IMR-90 (cell line): Measurements from ENCODE around the gene TENM4. TPM values are rescaled to one million over a fixed set of nuclear protein-coding genes. Genes with fewer than 3 reads are reported as not detected.

ENCODE experiments used
- ATAC-seq: fragments of 200-7000 bp; cut with Tn5 transposase; 2 replicates; pipeline ENCODE4 v1.9.1; 2020; ENCODE audit warnings: low read depth, mild to moderate bottlenecking, moderate library complexity
- BruUV-seq: library from RNA; stranded (reverse); fragments of 400-500 nt; replicated peaks from 2 replicates; lab custom pipeline; 2021; lab: Mats Ljungman, UMichigan
- CTCF ChIA-PET: fragments of 300-600 bp; formaldehyde crosslinking; extraction: SDS; loops from one replicate; lab custom pipeline; 2021; ENCODE audit warnings: antibody characterized with exemption; lab: Yijun Ruan, JAX
- POLR2A ChIA-PET: fragments of 300-600 bp; sonication (Branson Sonifier 250); formaldehyde crosslinking; loops from one replicate; lab custom pipeline; 2022; ENCODE audit warnings: antibody characterized with exemption; ENCODE audit not compliant: unreplicated experiment; lab: Charles Lee
- DNase-seq: peaks from one replicate; pipeline ENCODE4 v3.0.0; 2013
- H2AFZ ChIP-seq: replicated peaks from 2 replicates; pipeline ENCODE3; 2013; ENCODE audit warnings: low read length, mild to moderate bottlenecking; ENCODE audit not compliant: poor library complexity
- H2AK5ac ChIP-seq: 2 replicates; pipeline ENCODE4 v1.6.1; 2013; ENCODE audit warnings: low read depth, low read length, inconsistent platforms
- H2AK9ac ChIP-seq: replicated peaks from 2 replicates; pipeline ENCODE3; 2013; ENCODE audit warnings: mild to moderate bottlenecking, low read depth, low read length, moderate library complexity; ENCODE audit not compliant: poor library complexity
- H2BK120ac ChIP-seq: 2 replicates; pipeline ENCODE4 v1.6.1; 2013; ENCODE audit warnings: low read depth, low read length, inconsistent platforms
- H2BK15ac ChIP-seq: 3 replicates; pipeline ENCODE4 v1.6.1; 2013; ENCODE audit warnings: low read depth, low read length, inconsistent platforms
- H2BK20ac ChIP-seq: 2 replicates; pipeline ENCODE4 v1.6.1; 2013; ENCODE audit warnings: low read depth, mild to moderate bottlenecking, inconsistent platforms, low read length, moderate library complexity
- H2BK5ac ChIP-seq: 2 replicates; pipeline ENCODE4 v1.6.1; 2013; ENCODE audit warnings: mild to moderate bottlenecking, low read depth, low read length, inconsistent platforms; ENCODE audit not compliant: poor library complexity, severe bottlenecking
- H3K14ac ChIP-seq: replicated peaks from 2 replicates; pipeline ENCODE4 v1.6.1; 2013; ENCODE audit warnings: low read depth, low read length, inconsistent platforms
- H3K18ac ChIP-seq: 2 replicates; pipeline ENCODE4 v1.6.1; 2013; ENCODE audit warnings: low read depth, low read length, control low read depth
- H3K23ac ChIP-seq: 2 replicates; pipeline ENCODE4 v1.6.1; 2013; ENCODE audit warnings: low read depth, low read length, inconsistent platforms
- H3K27ac ChIP-seq: 2 replicates; pipeline ENCODE4 v1.5.1; 2013; ENCODE audit warnings: mild to moderate bottlenecking, control low read depth, low read length; ENCODE audit not compliant: insufficient read depth
- H3K27me3 ChIP-seq: 2 replicates; pipeline ENCODE4 v1.6.1; 2013; ENCODE audit warnings: low read length; ENCODE audit not compliant: control insufficient read depth, insufficient read depth
- H3K36me3 ChIP-seq: 2 replicates; pipeline ENCODE4 v1.6.1; 2013; ENCODE audit warnings: low read length, mixed read lengths; ENCODE audit not compliant: control insufficient read depth, insufficient read depth
- H3K4ac ChIP-seq: 2 replicates; pipeline ENCODE4 v1.6.1; 2013; ENCODE audit warnings: low read depth, low read length, inconsistent platforms
- H3K4me1 ChIP-seq: 2 replicates; pipeline ENCODE4 v1.6.1; 2013; ENCODE audit warnings: low read length, mixed read lengths; ENCODE audit not compliant: control insufficient read depth, insufficient read depth
- H3K4me2 ChIP-seq: 2 replicates; pipeline ENCODE4 v1.6.1; 2013; ENCODE audit warnings: low read depth, mild to moderate bottlenecking, control low read depth, low read length, moderate library complexity
- H3K4me3 ChIP-seq: 2 replicates; pipeline ENCODE4 v1.5.1; 2013; ENCODE audit warnings: low read depth, mild to moderate bottlenecking, control low read depth, low read length, moderate library complexity; ENCODE audit not compliant: insufficient read depth
- H3K56ac ChIP-seq: 2 replicates; pipeline ENCODE4 v1.6.1; 2013; ENCODE audit warnings: low read length, inconsistent platforms; ENCODE audit not compliant: insufficient read depth; ENCODE audit errors: extremely low read depth
- H3K79me1 ChIP-seq, 2 experiments: 2 replicates each; pipeline ENCODE4 v1.6.1; 2013; ENCODE audit warnings: low read length in 2 of 2, inconsistent platforms in 1 of 2, low read depth in 1 of 2
- H3K9ac ChIP-seq: 2 replicates; pipeline ENCODE4 v1.6.1; 2013; ENCODE audit warnings: low read depth, low read length, control low read depth
- H3K9me1 ChIP-seq: 2 replicates; pipeline ENCODE4 v1.6.1; 2013; ENCODE audit warnings: low read length, inconsistent platforms; ENCODE audit not compliant: insufficient read depth
- H3K9me3 ChIP-seq: 2 replicates; pipeline ENCODE4 v1.6.1; 2013; ENCODE audit warnings: low read length; ENCODE audit not compliant: control insufficient read depth, insufficient read depth
- H4K20me1 ChIP-seq: 2 replicates; pipeline ENCODE4 v1.6.1; 2013; ENCODE audit warnings: low read length, inconsistent platforms; ENCODE audit not compliant: insufficient read depth
- H4K5ac ChIP-seq: 2 replicates; pipeline ENCODE4 v1.6.1; 2013; ENCODE audit warnings: mild to moderate bottlenecking, low read depth, low read length, control low read depth
- H4K8ac ChIP-seq, 2 experiments: 2 replicates each; pipeline ENCODE4 v1.6.1; 2013; ENCODE audit warnings: low read depth in 2 of 2, low read length in 2 of 2, control low read depth in 1 of 2, inconsistent platforms in 1 of 2
- H4K91ac ChIP-seq: 2 replicates; pipeline ENCODE4 v1.6.1; 2013; ENCODE audit warnings: low read depth, low read length, inconsistent platforms; ENCODE audit not compliant: insufficient read depth
- BHLHE40 ChIP-seq: fragments of 150-350 bp; IDR thresholded peaks from 2 replicates; pipeline ENCODE4 v1.6.1; 2016; ENCODE audit warnings: mild to moderate bottlenecking, low read depth, low read length
- CHD1 ChIP-seq: IDR thresholded peaks from 2 replicates; pipeline ENCODE4 v1.6.1; 2012; ENCODE audit warnings: low read depth, low read length, improper control_type of control experiment
- CTCF ChIP-seq: conservative IDR thresholded peaks from 2 replicates; pipeline ENCODE4 v1.5.1; 2012; ENCODE audit warnings: mild to moderate bottlenecking, low read depth, low read length, improper control_type of control experiment
- ELK1 ChIP-seq: fragments of 150-350 bp; IDR thresholded peaks from 2 replicates; pipeline ENCODE4 v1.6.1; 2016; ENCODE audit warnings: low read depth, mild to moderate bottlenecking, low read length, moderate library complexity, borderline replicate concordance
- FOS ChIP-seq: fragments of 150-350 bp; IDR thresholded peaks from 2 replicates; pipeline ENCODE4 v1.6.1; 2016; ENCODE audit warnings: low read depth, low read length
- MAFK ChIP-seq: IDR thresholded peaks from 2 replicates; pipeline ENCODE4 v1.6.1; 2012; ENCODE audit warnings: low read depth, low read length, improper control_type of control experiment
- MAZ ChIP-seq: IDR thresholded peaks from 2 replicates; pipeline ENCODE4 v1.6.1; 2012; ENCODE audit warnings: low read depth, mild to moderate bottlenecking, low read length, improper control_type of control experiment, moderate library complexity, borderline replicate concordance
- NFE2L2 ChIP-seq: fragments of 150-350 bp; IDR thresholded peaks from 2 replicates; pipeline ENCODE4 v1.6.1; 2016; ENCODE audit warnings: low read depth, mild to moderate bottlenecking, low read length
- POLR2A ChIP-seq: IDR thresholded peaks from 2 replicates; pipeline ENCODE4 v1.6.1; 2012; ENCODE audit warnings: mild to moderate bottlenecking, low read depth, low read length
- RAD21 ChIP-seq: IDR thresholded peaks from 2 replicates; pipeline ENCODE4 v1.6.1; 2012; ENCODE audit warnings: low read length, improper control_type of control experiment
- RCOR1 ChIP-seq: IDR thresholded peaks from 2 replicates; pipeline ENCODE4 v1.6.1; 2012; ENCODE audit warnings: mild to moderate bottlenecking, low read length, improper control_type of control experiment; ENCODE audit not compliant: insufficient replicate concordance
- RFX5 ChIP-seq: IDR thresholded peaks from 2 replicates; pipeline ENCODE4 v1.8.0; 2012; ENCODE audit warnings: low read depth, mild to moderate bottlenecking, low read length, moderate library complexity
- WGBS, 2 experiments: methylation state at CpG; one replicate each; pipeline versions ENCODE4 v1.1.5 to v1.1.7; 2013; ENCODE audit warnings: missing lambda C conversion rate in 2 of 2; ENCODE audit not compliant: insufficient read length in 1 of 2; ENCODE audit errors: extremely low coverage in 2 of 2; 5-methylcytosine and 5-hydroxymethylcytosine counted together
- dilution Hi-C: fragments of 300-500 bp; cut with HindIII; formaldehyde crosslinking; loops from one replicate; pipeline ENCODE4 v1.14.3; 2018; ENCODE audit warnings: low sequenced_read_pairs; ENCODE audit not compliant: unreplicated experiment
- in situ Hi-C: fragments of 300-500 bp; cut with MboI; formaldehyde crosslinking; loops from 3 replicates; pipeline ENCODE4 v1.14.3; 2019; ENCODE audit warnings: low sequenced_read_pairs, inconsistent platforms, mixed read lengths
- intact Hi-C: fragments of 100-400 bp; cut with micrococcal nuclease; formaldehyde crosslinking; loops from 2 replicates; pipeline ENCODE4 v1.10.0; 2022
- polyA plus RNA-seq, 3 experiments: library from polyadenylated mRNA; depleted of rRNA; stranded (reverse); fragments of >200 nt; gene quantifications; 2 replicates each; pipeline ENCODE4 v1.2.3, GENCODE V29; 2012; ENCODE audit warnings: low replicate concordance in 1 of 3
- total RNA-seq: library from RNA; depleted of rRNA; stranded (reverse); fragments of >200 nt; gene quantifications from 2 replicates; pipeline ENCODE4 v1.2.3, GENCODE V29; 2012
- TF ChIP-seq, protein P1 (sequence below): fragments of 150-350 bp; IDR thresholded peaks from 2 replicates; pipeline ENCODE4 v1.6.1; 2017; ENCODE audit warnings: mild to moderate bottlenecking, antibody characterized with exemption, low read length, low read depth

TENM4 gene
- total and polyA plus RNA-seq, 2 of the 4 experiments (the other 2 are of a cell fraction), result 7.4 to 9.0 TPM

GRCh38 chr11:79363256-79363655 lies 77.6 kb downstream of the TENM4 start:
- no peak overlapping the region for H3K14ac ChIP-seq
- dilution Hi-C loops, result no loop called here
- DNase-seq (no peak), ATAC-seq (no peak)
- no peak overlapping the region for H3K4me3 ChIP-seq
- in situ Hi-C loops, result no loop called here
- H4K91ac ChIP-seq, result no peak overlapping the region
- H3K9me1 ChIP-seq, result no peaks in the 10 kb centered on the region
- H3K23ac ChIP-seq, result no peak overlapping the region
- H4K20me1 ChIP-seq, result no peaks in the 10 kb centered on the region
- no peak overlapping the region for H2BK15ac ChIP-seq
- no peak overlapping the region for H3K4me2 ChIP-seq
- H3K9me3 ChIP-seq, result no peaks in the 10 kb centered on the region
- CTCF ChIA-PET, result no interaction called here
- no peak overlapping the region for H2BK20ac ChIP-seq
- no peak overlapping the region for H2AK9ac ChIP-seq
- TF ChIP-seq MAZ (no peak), RAD21 (no peak), MAFK (no peak), RCOR1 (no peak), ELK1 (no peak), RFX5 (no peak), FOS (no peak), POLR2A (no peak), CTCF (no peak), CHD1 (no peak), NFE2L2 (no peak), BHLHE40 (no peak)
- TF ChIP-seq, protein P1, sequence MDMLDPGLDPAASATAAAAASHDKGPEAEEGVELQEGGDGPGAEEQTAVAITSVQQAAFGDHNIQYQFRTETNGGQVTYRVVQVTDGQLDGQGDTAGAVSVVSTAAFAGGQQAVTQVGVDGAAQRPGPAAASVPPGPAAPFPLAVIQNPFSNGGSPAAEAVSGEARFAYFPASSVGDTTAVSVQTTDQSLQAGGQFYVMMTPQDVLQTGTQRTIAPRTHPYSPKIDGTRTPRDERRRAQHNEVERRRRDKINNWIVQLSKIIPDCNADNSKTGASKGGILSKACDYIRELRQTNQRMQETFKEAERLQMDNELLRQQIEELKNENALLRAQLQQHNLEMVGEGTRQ, result no peak
- H4K5ac ChIP-seq, result no peak overlapping the region
- no peaks in the 10 kb centered on the region; the same call in 1 of the 2 replicates for H3K36me3 ChIP-seq
- no peak overlapping the region for H4K8ac ChIP-seq
- no TSS peak for BruUV-seq
- no peak overlapping the region for H3K4ac ChIP-seq
- no peak overlapping the region for H2BK120ac ChIP-seq
- intact Hi-C loops, result no loop called here
- no CpG with 5 or more reads among the region's 4 CpGs for WGBS, 2 experiments
- H2AK5ac ChIP-seq, result no peak overlapping the region
- H3K4me1 ChIP-seq, result no peaks in the 10 kb centered on the region
- H3K27me3 ChIP-seq, result no peaks in the 10 kb centered on the region
- POLR2A ChIA-PET, result no interaction called here
- no peak overlapping the region for H3K27ac ChIP-seq
- peaks cover 0 to 11% of the 10 kb centered on the region in 2 experiments; a peak in 1 of 4 replicates for H3K79me1 ChIP-seq
- H3K56ac ChIP-seq, result no peak overlapping the region
- no peak overlapping the region for H2AFZ ChIP-seq
- no peak overlapping the region for H2BK5ac ChIP-seq
- H3K18ac ChIP-seq, result no peak overlapping the region
- no peak overlapping the region for H3K9ac ChIP-seq
